ENCODE data around the gene KLK14. TPM values are rescaled to one million over a fixed set of nuclear protein-coding genes. Genes with fewer than 3 reads are reported as not detected.
A peak's percentile ranks its signal among the peaks of the same experiment; 100 is the strongest.

Gene KLK14
- total and polyA plus RNA-seq, 8 donors = 0.17 to 0.45 (median 0.27) TPM; not detected in 2

GRCh38 chr19:51097796-51098195 lies 15.1 kb upstream of the KLK14 start:
- no peaks in the 10 kb centered on the region for H3K9me3 ChIP-seq
- no peak for DNase-seq
- H3K36me3 ChIP-seq = peaks cover 0 to 44% of the 10 kb centered on the region in 2 donors
- ATAC-seq = no peak
- intact Hi-C loops (cut with DNase I) = no loop called here
- no peak overlapping the region for H3K27ac ChIP-seq
- TF ChIP-seq CTCF (IDR thresholded peaks at IDR 0.05) = no peak
- H3K4me1 ChIP-seq = peaks cover 0 to 23% of the 10 kb centered on the region in 2 donors
- no peak overlapping the region for H3K4me3 ChIP-seq
- no peaks in the 10 kb centered on the region for H3K27me3 ChIP-seq

- intact Hi-C loops (cut with DNase I) = no loop called here
- Histone ChIP-seq H3K9me3 (no peaks in the 10 kb centered on the region), H3K4me3 (no peak overlapping the region), H3K27me3 (no peaks in the 10 kb centered on the region), H3K36me3 (peaks cover 0 to 39% of the 10 kb centered on the region in 2 donors), H3K4me1 (peaks cover 0 to 23% of the 10 kb centered on the region in 2 donors), H3K27ac (no peak overlapping the region)
- DNase-seq = peak in 3 of 4 donors; percentile 41 to 93 (median 63)
- ATAC-seq = peak; percentile 78
- TF ChIP-seq CTCF (IDR thresholded peaks at IDR 0.05) = peak; percentile 44 to 50
Measured at GRCh38 chr19:51097166-51097738, 14.6 kb upstream of the KLK14 start.

- Histone ChIP-seq H3K27ac (no peak overlapping the region), H3K4me1 (peaks cover 0 to 18% of the 10 kb centered on the region in 2 donors), H3K36me3 (peaks cover 0 to 32% of the 10 kb centered on the region in 2 donors), H3K9me3 (no peaks in the 10 kb centered on the region), H3K4me3 (no peak overlapping the region), H3K27me3 (no peaks in the 10 kb centered on the region)
- no peak for ATAC-seq
- no peak for DNase-seq
- no peak for TF ChIP-seq CTCF (IDR thresholded peaks at IDR 0.05)
- intact Hi-C loops (cut with DNase I) = no loop called here
Measured at GRCh38 chr19:51096473-51097165, 13.9 kb upstream of the KLK14 start.

- H3K9me3 ChIP-seq = no peaks in the 10 kb centered on the region
- H3K4me3 ChIP-seq = no peak overlapping the region
- peaks cover 0 to 14% of the 10 kb centered on the region in 2 donors for H3K4me1 ChIP-seq
- no peaks in the 10 kb centered on the region for H3K27me3 ChIP-seq
- intact Hi-C loops (cut with DNase I) = no loop called here
- ATAC-seq = peak; percentile 10
- H3K27ac ChIP-seq = no peak overlapping the region
- H3K36me3 ChIP-seq = peaks cover 0 to 19% of the 10 kb centered on the region in 2 donors
- DNase-seq = peak in 1 of 4 donors; percentile 30
- peak; percentile 49 to 53 for TF ChIP-seq CTCF (IDR thresholded peaks at IDR 0.05)
Measured at GRCh38 chr19:51094696-51095279, 12.1 kb upstream of the KLK14 start.

All from left lung (tissue), 10 donors.